GM21786 (cell line): ENCODE results near the gene CPT2.
A peak's percentile ranks its signal among the peaks of the same experiment; 100 is the strongest.
"Not testable (repeated sequence)": the region's sequence is repeated elsewhere in the genome, so short reads cannot be mapped to it uniquely, and the experiment has no call there.

Source experiments
- ATAC-seq: cut with Tn5 transposase; IDR thresholded peaks from one replicate; pipeline ENCODE4 v1.9.1; 2021; ENCODE audit not compliant: unreplicated experiment

Gene CPT2

GRCh38 chr1:53182111-53182593 lies 14.5 kb upstream of the CPT2 start:
- no peak for ATAC-seq

GRCh38 chr1:53182716-53183094 lies 13.9 kb upstream of the CPT2 start:
- no peak for ATAC-seq

GRCh38 chr1:53183095-53183990 lies 13.3 kb upstream of the CPT2 start:
- no peak for ATAC-seq

GRCh38 chr1:53185955-53186297 lies 10.7 kb upstream of the CPT2 start:
- not testable (repeated sequence) for ATAC-seq

GRCh38 chr1:53186533-53186932 lies 10.1 kb upstream of the CPT2 start:
- ATAC-seq = no peak

DNA sequence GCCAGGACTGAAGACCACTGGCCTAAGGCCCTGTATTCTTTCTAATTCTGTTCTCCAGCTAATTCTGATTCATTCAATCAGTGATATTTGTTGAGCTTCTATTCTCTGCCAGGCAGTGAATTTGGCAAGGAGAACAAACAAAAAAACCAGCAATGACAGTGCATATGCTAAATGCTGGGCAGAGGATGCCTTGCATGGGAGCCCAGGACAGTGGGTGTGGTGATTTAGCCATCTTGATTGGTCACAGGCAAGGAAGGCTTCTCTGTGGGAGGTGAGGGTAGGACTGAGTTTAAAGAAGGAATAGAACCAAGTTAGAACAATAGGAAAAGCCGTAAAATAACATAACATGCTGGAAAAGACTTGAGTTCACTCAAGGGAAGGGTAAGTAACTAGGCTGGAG lies 9.2 kb upstream of the CPT2 start:
- ATAC-seq = no peak

- no peak for ATAC-seq
These were observed 8.5 kb upstream of the CPT2 start for GRCh38 chr1:53188099-53188498.

DNA sequence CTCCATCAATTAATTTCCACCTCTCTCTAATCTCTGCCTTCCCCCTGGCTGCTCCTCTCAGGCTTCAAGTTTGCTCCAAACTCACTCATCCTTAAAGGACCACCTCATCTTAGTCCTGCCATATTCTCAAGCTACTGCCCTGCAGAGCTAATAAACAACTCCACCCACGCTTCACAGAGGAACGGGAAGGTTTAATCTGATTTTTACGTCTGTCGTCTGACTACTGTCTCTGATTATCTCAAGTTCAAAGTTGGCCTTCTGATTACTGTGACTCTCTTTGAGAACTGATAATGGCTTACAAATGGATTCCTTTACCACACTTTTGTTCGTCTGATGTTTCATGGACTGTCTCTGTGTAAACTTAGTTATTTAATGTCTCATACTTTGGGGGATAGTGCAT lies 7.6 kb upstream of the CPT2 start:
- ATAC-seq = no peak

DNA sequence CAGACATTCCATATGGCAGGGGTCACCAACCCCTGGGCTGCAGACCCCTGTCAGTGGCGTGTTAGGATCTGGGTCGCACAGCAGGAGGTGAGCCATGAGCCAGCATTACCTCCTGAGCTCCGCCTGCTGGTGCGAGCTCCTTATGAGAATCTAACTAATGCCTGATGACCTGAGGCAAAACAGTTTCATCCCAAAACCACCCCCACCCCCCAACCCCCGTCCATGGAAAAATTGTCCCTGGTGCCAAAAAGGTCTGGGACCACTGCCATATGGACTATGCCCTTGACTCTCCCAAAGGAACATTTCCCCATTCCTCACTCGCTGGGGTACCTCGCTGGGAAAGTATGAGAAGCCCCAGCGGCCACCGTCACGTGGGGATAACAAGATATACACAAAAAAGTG lies 6.4 kb upstream of the CPT2 start:
- ATAC-seq = no peak

DNA sequence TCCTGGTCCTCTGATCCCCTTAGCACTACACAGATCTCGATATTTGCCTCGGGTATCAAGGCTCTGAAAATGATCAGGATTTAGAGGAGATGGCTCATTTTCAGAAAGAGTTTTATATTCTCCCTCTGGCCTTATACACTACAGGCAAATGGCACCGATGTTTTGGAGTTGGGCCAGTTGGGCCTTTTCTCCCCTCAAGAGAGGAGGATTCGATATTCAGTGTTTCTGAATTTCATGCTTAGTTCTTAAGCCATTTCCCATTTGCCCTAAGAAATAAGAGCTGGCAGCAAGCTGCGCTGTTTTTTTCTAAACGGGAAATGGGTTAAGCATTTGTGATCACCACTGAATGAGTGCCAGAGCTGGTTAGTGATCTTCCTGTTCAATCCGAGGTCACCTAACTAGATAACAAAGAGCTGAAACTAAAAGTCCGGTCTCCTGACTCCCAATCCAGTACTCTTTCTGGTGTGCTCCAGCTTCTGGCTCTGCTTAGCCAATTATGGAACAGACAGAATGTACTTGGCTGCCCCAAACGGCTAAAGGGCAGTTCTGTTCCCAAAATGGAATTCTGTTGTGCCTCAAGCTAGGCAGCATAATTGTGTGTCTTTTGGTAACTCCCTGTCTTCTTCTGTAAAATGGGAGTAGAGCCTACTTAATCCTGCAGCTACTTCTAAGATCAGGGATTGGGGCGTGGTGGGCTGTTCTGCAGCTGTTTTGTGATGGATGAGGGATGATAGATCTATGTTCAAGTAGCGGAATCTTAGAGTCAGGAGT lies 1.2 kb upstream of the CPT2 start:
- ATAC-seq = no peak

- ATAC-seq = peak; percentile 1
These were observed 573 bp upstream of the CPT2 start for GRCh38 chr1:53196017-53196484.

DNA sequence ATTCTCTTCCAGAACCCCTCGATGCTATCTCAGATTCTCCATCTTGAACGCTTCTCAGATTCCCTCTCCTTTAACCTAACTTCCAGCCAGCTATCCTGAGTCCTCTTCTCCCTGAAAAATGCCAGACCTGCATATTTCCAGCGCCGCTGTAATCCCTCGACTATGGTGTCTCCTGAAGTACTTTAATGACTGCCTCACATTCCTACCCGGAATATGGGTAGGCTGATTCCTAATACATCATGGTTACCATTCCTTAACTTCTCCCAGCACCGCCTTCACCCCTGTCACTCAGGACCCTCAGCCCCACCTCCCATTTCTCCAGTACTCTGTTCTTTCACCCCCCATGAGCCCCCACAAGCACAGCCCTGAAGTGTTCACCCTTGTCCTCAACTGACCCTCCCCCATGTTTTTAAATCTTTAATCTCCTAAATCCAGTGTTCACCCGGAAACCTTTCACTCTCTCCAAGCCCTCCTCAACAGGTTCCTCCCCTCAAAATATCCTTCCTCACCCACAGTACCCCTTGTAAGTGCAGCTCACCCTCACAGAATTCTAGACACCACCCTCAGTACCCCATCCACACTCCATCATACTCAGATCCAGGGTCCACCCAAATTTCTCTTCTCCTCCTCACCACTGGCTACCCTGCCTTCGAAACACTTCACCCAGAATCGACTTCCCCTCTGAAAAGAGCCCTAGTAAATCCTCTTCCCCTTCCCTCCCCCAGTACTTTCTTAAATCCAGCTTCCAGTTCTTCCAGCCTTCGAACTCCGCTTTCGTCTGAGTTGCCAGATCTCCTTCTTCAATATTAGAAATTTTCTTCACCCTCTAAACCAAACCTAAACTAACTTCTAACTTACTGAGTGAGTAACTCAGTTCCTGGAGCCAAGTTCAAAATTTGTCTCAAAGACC lies 922 bp downstream of the CPT2 start:
- no peak for ATAC-seq

GRCh38 chr1:53198241-53198651 lies 1.6 kb downstream of the CPT2 start:
- no peak for ATAC-seq

DNA sequence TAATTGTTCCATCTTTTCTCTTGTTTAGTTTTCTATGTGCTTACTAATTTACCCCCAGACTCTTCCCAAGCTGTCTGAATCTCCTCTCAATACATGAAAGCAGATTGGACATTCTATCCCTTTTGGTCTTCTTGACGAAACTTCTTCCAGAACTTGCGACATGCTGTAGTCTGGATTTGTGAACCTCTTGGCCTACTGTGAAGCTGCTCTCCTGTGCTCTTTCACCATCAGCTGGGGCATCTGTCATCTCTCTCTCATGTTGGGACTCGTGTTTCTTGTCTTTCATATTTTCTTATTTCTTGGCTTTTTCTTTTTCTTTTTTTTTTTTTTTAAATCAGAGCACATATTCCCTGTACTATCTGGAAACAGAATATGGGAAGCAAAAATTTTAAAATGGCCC lies 6.8 kb downstream of the CPT2 start:
- no peak for ATAC-seq

DNA sequence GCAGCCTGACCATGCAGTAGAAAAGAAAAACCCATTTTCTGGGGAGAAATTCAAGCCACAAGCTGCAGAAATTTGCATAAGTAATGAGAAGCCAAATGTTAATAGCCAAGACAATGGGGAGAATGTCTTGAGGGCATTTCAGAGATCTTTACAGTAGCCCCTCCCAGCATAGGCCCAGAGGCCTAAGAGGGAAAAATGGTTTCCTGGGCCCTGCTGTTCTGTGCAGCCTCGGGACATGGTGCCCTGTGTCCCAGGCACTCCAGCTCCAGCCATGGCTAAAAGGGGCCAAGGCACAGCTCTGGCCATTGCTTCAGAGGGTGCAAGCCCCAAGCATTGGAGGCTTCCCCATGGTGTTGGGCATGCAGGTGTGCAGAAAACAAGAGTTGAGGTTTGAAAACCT lies 8.9 kb downstream of the CPT2 start:
- not testable (repeated sequence) for ATAC-seq

- ATAC-seq = not testable (repeated sequence)
These were observed 9.6 kb downstream of the CPT2 start for GRCh38 chr1:53206083-53206685.

DNA sequence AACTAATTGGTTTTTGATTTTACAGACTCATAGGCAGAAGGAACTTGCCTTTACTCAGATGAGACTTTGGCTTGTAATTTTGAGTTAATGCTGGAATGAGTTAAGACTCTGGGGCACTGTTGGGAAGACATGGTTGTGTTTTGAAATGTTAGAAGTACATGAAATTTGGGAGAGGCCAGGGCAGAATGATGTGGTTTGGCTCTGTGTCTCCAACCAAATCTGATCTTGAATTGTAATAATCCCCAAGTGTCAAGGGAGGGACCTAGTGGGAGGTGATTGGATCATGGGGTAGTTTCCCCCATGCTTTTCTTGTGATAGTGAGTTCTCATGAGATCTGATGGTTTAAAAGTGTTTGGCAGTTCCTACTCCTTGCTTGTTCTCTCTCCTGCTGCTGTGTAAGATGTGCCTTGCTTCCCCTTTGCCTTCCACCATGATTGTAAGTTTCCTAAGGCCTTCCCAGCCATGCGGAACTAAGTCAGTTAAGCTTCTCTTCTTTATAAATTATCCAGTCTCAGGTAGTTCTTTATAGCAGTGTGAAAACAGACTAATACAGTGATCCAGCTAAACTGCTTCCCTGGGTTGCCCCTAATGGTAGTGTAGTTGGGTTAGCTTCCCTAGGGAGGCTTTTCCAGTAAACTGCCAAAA lies 10.2 kb downstream of the CPT2 start:
- ATAC-seq = no peak

DNA sequence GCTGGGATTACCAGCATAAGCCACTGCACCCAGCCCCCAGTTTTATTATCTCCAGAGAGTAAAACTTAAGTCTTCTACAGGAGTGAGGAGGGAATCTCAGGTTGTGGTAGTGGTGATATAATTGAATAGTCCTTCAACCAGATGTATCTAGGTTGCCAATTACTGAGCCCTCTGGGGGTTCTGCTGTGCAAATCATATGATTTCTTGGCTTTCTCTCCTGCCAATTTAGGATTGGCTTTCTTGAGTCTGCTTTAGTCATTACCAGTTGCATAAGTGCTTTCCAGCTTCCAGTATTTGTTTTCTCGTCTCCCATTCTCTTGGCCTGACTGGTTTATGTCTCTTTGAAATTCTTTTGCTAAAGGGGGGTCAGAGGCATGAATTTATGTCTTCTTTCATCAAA lies 11.1 kb downstream of the CPT2 start:
- no peak for ATAC-seq

GRCh38 chr1:53210352-53210751 lies 13.7 kb downstream of the CPT2 start:
- ATAC-seq = no peak

DNA sequence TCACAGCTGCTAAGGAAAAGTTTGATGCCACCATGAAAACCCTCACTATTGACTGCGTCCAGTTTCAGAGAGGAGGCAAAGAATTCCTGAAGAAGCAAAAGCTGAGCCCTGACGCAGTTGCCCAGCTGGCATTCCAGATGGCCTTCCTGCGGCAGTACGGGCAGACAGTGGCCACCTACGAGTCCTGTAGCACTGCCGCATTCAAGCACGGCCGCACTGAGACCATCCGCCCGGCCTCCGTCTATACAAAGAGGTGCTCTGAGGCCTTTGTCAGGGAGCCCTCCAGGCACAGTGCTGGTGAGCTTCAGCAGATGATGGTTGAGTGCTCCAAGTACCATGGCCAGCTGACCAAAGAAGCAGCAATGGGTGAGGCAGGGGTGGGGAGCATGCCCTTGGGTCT lies 14.3 kb downstream of the CPT2 start:
- ATAC-seq = no peak
